ENCODE data around the gene SEC23A. TPM values are rescaled to one million over a fixed set of nuclear protein-coding genes. Genes with fewer than 3 reads are reported as not detected.
"Not testable (repeated sequence)": the region's sequence is repeated elsewhere in the genome, so short reads cannot be mapped to it uniquely, and the experiment has no call there.

SEC23A gene
- total RNA-seq, 2 donors from 2014 or later = 59.1 to 60.0 TPM

GRCh38 chr14:39008965-39009364 lies 94.1 kb downstream of the SEC23A start:
- not testable (repeated sequence) for H3K27ac Mint-ChIP-seq; H3K27me3 Mint-ChIP-seq; DNase-seq (ENCODE audit: low spot score); H3K4me3 Mint-ChIP-seq; H3K4me1 Mint-ChIP-seq (ENCODE audit: low read depth in 2 of 2); ATAC-seq; H3K9me3 Mint-ChIP-seq; H3K36me3 Mint-ChIP-seq

- H3K4me1 Mint-ChIP-seq (ENCODE audit: low read depth in 2 of 2) = peaks cover 0 to 3% of the 10 kb centered on the region in 2 donors
- H3K4me3 Mint-ChIP-seq = no peak overlapping the region
- no peaks in the 10 kb centered on the region for H3K9me3 Mint-ChIP-seq
- no peak overlapping the region for H3K27ac Mint-ChIP-seq
- H3K36me3 Mint-ChIP-seq = no peaks in the 10 kb centered on the region
- peaks cover 4 to 9% of the 10 kb centered on the region in 2 donors for H3K27me3 Mint-ChIP-seq
- no peak for DNase-seq (ENCODE audit: low spot score)
- no peak for ATAC-seq
Observed at GRCh38 chr14:39006721-39007410, 96.2 kb downstream of the SEC23A start.

GRCh38 chr14:39005044-39005880 lies 97.8 kb downstream of the SEC23A start:
- Mint-ChIP-seq H3K9me3 (no peaks in the 10 kb centered on the region), H3K4me3 (no peak overlapping the region), H3K36me3 (no peaks in the 10 kb centered on the region), H3K27me3 (peaks cover 4 to 9% of the 10 kb centered on the region in 2 donors), H3K4me1 (ENCODE audit: low read depth in 2 of 2) (peaks cover 0 to 3% of the 10 kb centered on the region in 2 donors), H3K27ac (no peak overlapping the region)
- ATAC-seq = no peak
- DNase-seq (ENCODE audit: low spot score) = no peak

- no peak overlapping the region for H3K4me3 Mint-ChIP-seq
- H3K36me3 Mint-ChIP-seq = no peaks in the 10 kb centered on the region
- no peak for ATAC-seq
- DNase-seq (ENCODE audit: low spot score) = no peak
- no peaks in the 10 kb centered on the region for H3K4me1 Mint-ChIP-seq (ENCODE audit: low read depth in 2 of 2)
- no peak overlapping the region for H3K27ac Mint-ChIP-seq
- no peaks in the 10 kb centered on the region for H3K9me3 Mint-ChIP-seq
- H3K27me3 Mint-ChIP-seq = peaks cover 4 to 14% of the 10 kb centered on the region in 2 donors
Observed at GRCh38 chr14:38999949-39000348, 103.1 kb downstream of the SEC23A start.

- H3K27me3 Mint-ChIP-seq = peaks cover 0 to 5% of the 10 kb centered on the region in 2 donors
- no peak for DNase-seq (ENCODE audit: low spot score)
- no peaks in the 10 kb centered on the region for H3K36me3 Mint-ChIP-seq
- no peaks in the 10 kb centered on the region for H3K9me3 Mint-ChIP-seq
- no peak overlapping the region for H3K27ac Mint-ChIP-seq
- H3K4me3 Mint-ChIP-seq = no peak overlapping the region
- H3K4me1 Mint-ChIP-seq (ENCODE audit: low read depth in 2 of 2) = peaks cover 14 to 17% of the 10 kb centered on the region in 2 donors
- no peak for ATAC-seq
Observed at GRCh38 chr14:38994731-38995130, 108.3 kb downstream of the SEC23A start.

- peaks cover 0 to 5% of the 10 kb centered on the region in 2 donors for H3K27me3 Mint-ChIP-seq
- no peak for ATAC-seq
Observed at GRCh38 chr14:38993981-38994380, 109.1 kb downstream of the SEC23A start.

GRCh38 chr14:38992067-38992844 lies 110.8 kb downstream of the SEC23A start:
- Mint-ChIP-seq H3K4me3 (no peak overlapping the region), H3K27me3 (peaks cover 0 to 5% of the 10 kb centered on the region in 2 donors), H3K4me1 (ENCODE audit: low read depth in 2 of 2) (peaks cover 21 to 28% of the 10 kb centered on the region in 2 donors), H3K9me3 (peaks cover 4% of the 10 kb centered on the region), H3K27ac (no peak overlapping the region), H3K36me3 (no peaks in the 10 kb centered on the region)
- no peak for ATAC-seq
- no peak for DNase-seq (ENCODE audit: low spot score)

More at GRCh38 chr14:38993981-38994380, 109.1 kb downstream of the SEC23A start:
- Mint-ChIP-seq H3K36me3 (no peaks in the 10 kb centered on the region), H3K4me1 (ENCODE audit: low read depth in 2 of 2) (peaks cover 20 to 24% of the 10 kb centered on the region in 2 donors), H3K9me3 (peaks cover 4% of the 10 kb centered on the region), H3K4me3 (no peak overlapping the region), H3K27ac (no peak overlapping the region)
- no peak for DNase-seq (ENCODE audit: low spot score)

- Mint-ChIP-seq H3K27ac (no peak overlapping the region), H3K4me1 (ENCODE audit: low read depth in 2 of 2) (peaks cover 21 to 28% of the 10 kb centered on the region in 2 donors), H3K4me3 (no peak overlapping the region), H3K36me3 (no peaks in the 10 kb centered on the region), H3K27me3 (peaks cover 0 to 5% of the 10 kb centered on the region in 2 donors), H3K9me3 (peaks cover 4% of the 10 kb centered on the region)
- DNase-seq (ENCODE audit: low spot score) (no peak), ATAC-seq (no peak)
Observed at GRCh38 chr14:38991299-38991698, 111.7 kb downstream of the SEC23A start.

- H3K36me3 Mint-ChIP-seq = no peaks in the 10 kb centered on the region
- DNase-seq (ENCODE audit: low spot score) (no peak), ATAC-seq (peak; percentile 48 to 72)
- peak overlapping the region; percentile 44 for H3K4me3 Mint-ChIP-seq
- H3K27me3 Mint-ChIP-seq = no peaks in the 10 kb centered on the region
- peaks cover 4% of the 10 kb centered on the region for H3K9me3 Mint-ChIP-seq
- H3K4me1 Mint-ChIP-seq (ENCODE audit: low read depth in 2 of 2) = peaks cover 21 to 28% of the 10 kb centered on the region in 2 donors
- peak overlapping the region in 1 of 2 donors; percentile 7 for H3K27ac Mint-ChIP-seq
Observed at GRCh38 chr14:38989922-38990546, 113.0 kb downstream of the SEC23A start.

GRCh38 chr14:38987781-38988180 lies 115.3 kb downstream of the SEC23A start:
- Mint-ChIP-seq H3K27ac (no peak overlapping the region), H3K27me3 (peaks cover 0 to 2% of the 10 kb centered on the region in 2 donors), H3K36me3 (no peaks in the 10 kb centered on the region), H3K4me3 (no peak overlapping the region), H3K4me1 (ENCODE audit: low read depth in 2 of 2) (peaks cover 15 to 23% of the 10 kb centered on the region in 2 donors), H3K9me3 (peaks cover 4% of the 10 kb centered on the region)
- ATAC-seq = no peak
- DNase-seq (ENCODE audit: low spot score) = no peak

- no peak for ATAC-seq
- Mint-ChIP-seq H3K36me3 (peaks cover 8% of the 10 kb centered on the region), H3K4me3 (no peak overlapping the region), H3K9me3 (peaks cover 14% of the 10 kb centered on the region), H3K27ac (no peak overlapping the region), H3K4me1 (ENCODE audit: low read depth in 2 of 2) (no peaks in the 10 kb centered on the region), H3K27me3 (peaks cover 26 to 35% of the 10 kb centered on the region in 2 donors)
- no peak for DNase-seq (ENCODE audit: low spot score)
Observed at GRCh38 chr14:38982837-38983236, 120.2 kb downstream of the SEC23A start.

- peaks cover 15% of the 10 kb centered on the region for H3K9me3 Mint-ChIP-seq
- H3K27ac Mint-ChIP-seq = no peak overlapping the region
- peaks cover 8% of the 10 kb centered on the region for H3K36me3 Mint-ChIP-seq
- no peak overlapping the region for H3K4me3 Mint-ChIP-seq
- ATAC-seq = no peak
- DNase-seq (ENCODE audit: low spot score) = no peak
- H3K27me3 Mint-ChIP-seq = peaks cover 27 to 39% of the 10 kb centered on the region in 2 donors
- H3K4me1 Mint-ChIP-seq (ENCODE audit: low read depth in 2 of 2) = no peaks in the 10 kb centered on the region
Observed at GRCh38 chr14:38982278-38982677, 120.8 kb downstream of the SEC23A start.
